NB4 (cell line): ENCODE data around the gene OBP2B.

Source experiments
- DNase-seq: peaks from one replicate; pipeline ENCODE4 v3.0.0; 2010; ENCODE audit warnings: low read depth
- H3K4me3 ChIP-seq: one replicate; pipeline ENCODE4 v1.5.1; 2011; ENCODE audit warnings: mild to moderate bottlenecking, low read depth, low read length, moderate library complexity
- CTCF ChIP-seq: IDR thresholded peaks from one replicate; pipeline ENCODE4 v1.5.1; 2012; ENCODE audit warnings: low read depth, low read length
- MYC ChIP-seq: IDR thresholded peaks from 2 replicates; pipeline ENCODE4 v1.6.1; 2011; ENCODE audit warnings: low read depth, low read length
- POLR2A ChIP-seq: IDR thresholded peaks from 2 replicates; pipeline ENCODE4 v1.6.1; 2011; ENCODE audit warnings: mild to moderate bottlenecking; ENCODE audit not compliant: insufficient read length; ENCODE audit errors: extremely low read depth
- TF ChIP-seq, protein P1 (sequence below): IDR thresholded peaks from 2 replicates; pipeline ENCODE4 v1.6.1; 2011; ENCODE audit warnings: low read depth, low read length

The OBP2B gene

GRCh38 chr9:133169102-133169501 lies 39.9 kb downstream of the OBP2B start:
- TF ChIP-seq, protein P1, sequence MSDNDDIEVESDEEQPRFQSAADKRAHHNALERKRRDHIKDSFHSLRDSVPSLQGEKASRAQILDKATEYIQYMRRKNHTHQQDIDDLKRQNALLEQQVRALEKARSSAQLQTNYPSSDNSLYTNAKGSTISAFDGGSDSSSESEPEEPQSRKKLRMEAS = no peak
- TF ChIP-seq CTCF (no peak), POLR2A (no peak), MYC (no peak)
- no peak for DNase-seq
- H3K4me3 ChIP-seq = no peak overlapping the region

DNA sequence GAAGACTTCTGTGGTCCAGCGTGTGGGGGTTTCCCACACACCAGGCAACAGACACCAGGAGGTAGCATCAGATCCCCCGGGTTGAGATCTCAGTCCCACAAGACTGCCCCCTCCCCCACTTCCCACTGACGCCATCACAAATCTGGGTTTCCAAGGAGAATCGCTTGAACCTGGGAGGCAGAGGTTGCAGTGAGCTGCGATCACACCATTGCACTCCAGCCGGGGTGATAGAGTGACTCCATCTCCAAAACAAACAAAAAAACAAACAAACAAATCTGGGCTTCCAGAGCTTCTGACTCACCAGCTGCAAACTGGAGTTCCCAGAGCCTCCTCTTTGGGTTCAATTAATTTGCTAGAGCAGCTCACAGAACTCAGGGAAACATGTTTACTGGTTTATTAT lies 40.6 kb downstream of the OBP2B start:
- DNase-seq = no peak
- no peak overlapping the region for H3K4me3 ChIP-seq
- TF ChIP-seq, protein P1 = no peak
- TF ChIP-seq POLR2A = no peak
- no peak for TF ChIP-seq CTCF
- no peak for TF ChIP-seq MYC

DNA sequence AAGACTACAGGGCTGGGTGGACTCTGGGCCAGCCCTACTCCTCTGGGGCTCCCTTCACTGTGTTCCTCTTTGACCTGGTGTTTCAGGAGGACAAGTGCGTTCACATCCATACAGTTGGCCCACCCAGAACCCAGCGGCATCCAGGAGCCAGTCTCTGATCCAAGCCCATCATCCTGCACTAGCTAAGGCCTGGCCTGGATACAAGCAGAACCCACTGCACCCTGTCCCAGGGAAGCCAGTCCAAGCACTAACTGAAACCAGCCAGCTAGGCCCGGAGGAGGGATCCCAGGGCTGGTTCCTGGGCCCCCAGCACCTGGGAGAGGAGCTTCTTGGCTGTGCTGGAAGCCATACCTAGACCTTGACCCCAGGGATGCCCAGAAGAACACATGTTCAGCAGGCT lies 41.3 kb downstream of the OBP2B start:
- no peak for DNase-seq
- TF ChIP-seq CTCF = no peak
- TF ChIP-seq, protein P1 = no peak
- no peak overlapping the region for H3K4me3 ChIP-seq

GRCh38 chr9:133167096-133167730 lies 41.8 kb downstream of the OBP2B start:
- no peak overlapping the region for H3K4me3 ChIP-seq
- TF ChIP-seq POLR2A = no peak
- TF ChIP-seq, protein P1 = no peak
- TF ChIP-seq MYC = no peak
- no peak for TF ChIP-seq CTCF
- no peak for DNase-seq

DNA sequence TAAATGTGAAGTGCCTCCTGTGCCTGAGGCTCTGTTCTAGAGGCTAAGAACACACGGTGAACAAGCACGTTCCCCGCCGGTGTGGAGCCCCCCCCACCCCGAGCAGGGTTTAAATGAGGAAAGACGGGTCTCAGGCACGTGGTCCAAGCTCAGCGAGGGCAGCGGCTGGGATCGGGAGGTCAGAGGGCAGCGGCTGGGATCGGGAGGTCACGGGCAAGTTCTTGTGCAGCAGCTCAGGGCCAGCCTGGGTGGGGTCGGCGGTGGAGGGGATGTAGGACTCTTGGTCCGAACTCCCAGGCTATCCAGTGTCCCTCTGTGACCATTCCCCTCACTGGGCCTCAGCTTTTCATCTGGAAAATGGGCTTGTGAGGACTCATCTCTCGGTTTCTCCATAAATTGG lies 42.7 kb downstream of the OBP2B start:
- no peak overlapping the region for H3K4me3 ChIP-seq
- TF ChIP-seq CTCF (no peak), MYC (no peak), POLR2A (no peak)
- TF ChIP-seq, protein P1 = no peak

DNA sequence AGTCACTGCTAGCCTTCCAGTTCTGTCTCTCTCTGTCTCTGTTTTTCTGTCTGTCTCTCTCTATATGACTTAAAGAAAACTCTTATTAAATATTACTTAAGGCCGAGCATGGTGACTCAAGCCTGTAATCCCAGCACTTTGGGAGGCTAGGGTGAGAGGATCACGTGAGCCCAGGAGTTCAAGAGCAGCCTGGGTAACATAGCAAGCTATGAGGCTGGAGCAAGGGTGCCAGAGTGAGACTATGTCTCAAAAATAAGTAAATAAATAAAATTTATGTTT lies 43.7 kb downstream of the OBP2B start:
- TF ChIP-seq POLR2A (no peak), MYC (no peak), CTCF (no peak)
- TF ChIP-seq, protein P1 = no peak
- DNase-seq = no peak

More for the DNA sequence above, 42.7 kb downstream of the OBP2B start:
- DNase-seq = no peak

More for the DNA sequence above, 43.7 kb downstream of the OBP2B start:
- no peak overlapping the region for H3K4me3 ChIP-seq
